Measurements from ENCODE around the gene HOXC4.
"Not testable (repeated sequence)": the region's sequence is repeated elsewhere in the genome, so short reads cannot be mapped to it uniquely, and the experiment has no call there.

Gene HOXC4

GRCh38 chr12:54038284-54038870 lies 15.3 kb upstream of the HOXC4 start:
- in situ Hi-C loops (cut with MboI; ENCODE audit: low sequenced_read_pairs): no loop called here

DNA sequence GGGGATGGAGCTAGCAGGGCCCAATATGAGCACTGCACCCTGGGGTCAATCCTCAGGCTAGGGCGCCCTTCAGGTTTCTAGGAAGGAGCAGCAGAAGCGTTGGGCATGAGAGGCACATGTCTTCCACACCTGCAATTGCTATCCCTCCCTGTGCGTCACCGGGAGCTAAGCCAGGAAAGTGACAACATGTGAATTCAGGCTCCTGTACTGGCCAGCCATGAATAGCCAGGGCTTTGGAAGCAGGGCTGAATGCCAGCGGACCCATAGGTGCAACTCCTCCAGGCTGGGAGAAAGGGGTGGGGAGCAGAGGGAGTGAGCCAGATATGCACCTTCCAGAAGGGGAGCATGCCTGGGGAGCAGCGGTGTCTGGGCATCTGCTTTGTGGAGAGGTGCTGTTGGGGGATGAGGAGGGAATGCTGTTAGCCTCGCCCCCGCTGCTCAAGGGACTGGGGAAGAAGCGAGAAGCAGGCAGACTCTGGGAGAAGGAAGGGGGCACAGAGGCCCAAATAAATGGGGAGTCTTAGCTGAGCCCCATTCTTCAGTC lies 14.7 kb upstream of the HOXC4 start:
- in situ Hi-C loops (cut with MboI; ENCODE audit: low sequenced_read_pairs): no loop called here

DNA sequence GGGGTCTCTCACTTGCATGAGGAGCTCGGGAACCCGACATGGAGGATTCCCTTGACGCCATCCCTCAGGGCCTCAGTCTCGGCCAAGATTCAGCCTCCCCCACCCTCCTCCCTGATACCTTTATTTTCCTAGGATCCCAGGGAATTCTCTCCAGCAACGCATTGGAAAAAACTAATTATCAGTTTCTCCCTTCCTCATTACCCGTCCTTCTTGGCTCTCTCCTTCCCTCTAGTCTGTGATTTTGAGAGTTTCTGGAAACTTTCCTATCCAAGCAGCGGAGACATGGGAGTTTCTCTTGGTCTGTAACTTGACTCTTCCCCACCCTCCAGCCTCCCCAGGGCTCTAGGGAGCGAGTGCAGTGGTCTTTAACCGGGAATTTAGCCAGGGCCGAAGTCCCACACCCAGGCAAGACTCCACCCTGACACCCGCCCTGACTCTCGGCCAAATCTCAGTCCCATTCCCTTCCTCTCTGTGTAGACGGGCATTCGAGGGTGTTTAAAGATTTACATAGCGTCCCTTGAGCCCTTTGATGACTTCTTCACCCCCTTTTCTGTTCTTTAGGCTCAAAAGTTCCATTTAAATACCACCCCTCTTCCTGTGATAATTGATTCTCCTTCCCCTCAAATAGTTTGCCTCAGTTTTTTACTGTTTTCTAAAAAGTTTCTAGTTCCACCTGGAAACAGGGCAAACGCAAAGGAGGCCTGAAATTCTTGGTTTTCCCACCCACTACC lies 14.1 kb upstream of the HOXC4 start:
- in situ Hi-C loops (cut with MboI; ENCODE audit: low sequenced_read_pairs): no loop called here

DNA sequence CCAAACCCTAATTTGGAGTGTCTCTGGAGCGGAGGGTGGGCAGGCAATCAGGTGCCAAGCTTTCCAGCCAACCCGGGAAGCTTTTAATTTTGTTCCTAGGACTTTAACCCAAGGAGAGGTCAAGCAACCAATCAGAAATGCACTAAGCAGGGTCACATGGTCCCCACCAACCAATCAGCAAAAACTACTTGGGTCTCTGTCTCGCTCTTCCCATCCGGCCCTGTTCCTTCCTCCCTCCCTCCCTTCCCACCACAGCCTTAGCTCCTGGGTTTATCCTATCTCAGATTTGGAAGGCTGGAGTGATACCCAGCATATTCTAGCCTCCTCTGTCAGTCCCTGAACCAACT lies 13.5 kb upstream of the HOXC4 start:
- in situ Hi-C loops (cut with MboI; ENCODE audit: low sequenced_read_pairs): no loop called here

GRCh38 chr12:54040648-54041047 lies 13.0 kb upstream of the HOXC4 start:
- in situ Hi-C loops (cut with MboI; ENCODE audit: low sequenced_read_pairs): no loop called here

GRCh38 chr12:54041097-54041690 lies 12.4 kb upstream of the HOXC4 start:
- in situ Hi-C loops (cut with MboI; ENCODE audit: low sequenced_read_pairs): no loop called here

DNA sequence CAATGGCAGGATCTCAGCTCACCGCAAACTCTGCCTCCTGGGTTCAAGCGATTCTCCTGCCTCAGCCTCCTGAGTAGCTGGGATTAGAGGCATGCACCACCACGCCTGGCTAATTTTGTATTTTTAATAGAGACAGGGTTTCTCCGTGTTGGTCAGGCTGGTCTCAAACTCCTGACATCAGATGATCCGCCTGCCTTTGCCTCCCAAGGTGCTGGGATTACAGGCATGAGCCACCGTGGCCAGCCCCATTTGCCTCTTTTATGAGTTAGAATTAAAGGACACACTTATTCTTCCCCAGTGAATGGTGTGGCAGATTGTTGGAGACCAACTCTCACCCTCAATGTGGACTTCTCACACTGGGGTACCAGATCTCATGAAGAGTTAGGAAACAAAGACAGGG lies 11.6 kb upstream of the HOXC4 start:
- in situ Hi-C loops (cut with MboI; ENCODE audit: low sequenced_read_pairs): not testable (repeated sequence)

DNA sequence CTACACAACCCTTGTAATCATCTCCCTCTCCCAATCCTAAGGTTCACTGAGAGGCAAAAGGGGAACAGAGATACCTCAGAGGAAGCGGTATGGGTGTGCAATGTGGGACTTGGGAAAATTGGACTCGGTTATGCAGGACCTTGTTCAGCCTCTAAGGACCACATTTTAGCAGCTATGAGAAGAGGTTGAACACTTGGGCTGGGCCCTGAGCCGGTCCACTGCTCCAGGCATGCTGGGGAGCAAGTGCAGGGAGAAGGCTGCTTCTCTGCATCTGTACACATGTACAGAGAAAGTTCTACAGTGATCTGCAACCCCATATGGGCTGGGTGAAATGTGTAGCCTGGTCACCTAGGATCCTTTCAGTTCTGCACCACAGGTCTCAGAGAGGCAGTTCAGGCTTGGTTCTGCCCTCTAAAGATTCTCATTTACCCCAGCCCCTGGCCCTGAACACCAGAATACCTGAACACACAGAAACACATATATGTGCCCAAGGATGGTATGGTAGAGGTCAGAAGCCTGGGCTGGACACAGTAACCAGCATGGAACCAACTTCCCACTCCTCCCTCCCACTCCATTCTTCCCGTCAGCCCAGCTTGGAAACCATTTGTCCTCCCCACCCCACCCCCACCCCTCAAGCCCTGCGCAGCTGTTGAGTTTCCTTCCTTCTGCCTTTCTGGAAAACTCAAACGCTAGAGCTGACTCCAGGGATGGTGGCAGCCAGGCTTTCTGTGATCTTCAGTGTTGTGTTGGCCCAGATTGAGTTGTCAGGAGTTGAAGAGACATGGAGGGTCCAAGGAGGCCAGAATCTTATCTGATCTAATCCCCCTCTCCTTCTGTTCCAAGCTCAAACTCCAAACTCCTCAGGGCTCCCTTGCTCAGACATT lies 10.4 kb upstream of the HOXC4 start:
- in situ Hi-C loops (cut with MboI; ENCODE audit: low sequenced_read_pairs): no loop called here

DNA sequence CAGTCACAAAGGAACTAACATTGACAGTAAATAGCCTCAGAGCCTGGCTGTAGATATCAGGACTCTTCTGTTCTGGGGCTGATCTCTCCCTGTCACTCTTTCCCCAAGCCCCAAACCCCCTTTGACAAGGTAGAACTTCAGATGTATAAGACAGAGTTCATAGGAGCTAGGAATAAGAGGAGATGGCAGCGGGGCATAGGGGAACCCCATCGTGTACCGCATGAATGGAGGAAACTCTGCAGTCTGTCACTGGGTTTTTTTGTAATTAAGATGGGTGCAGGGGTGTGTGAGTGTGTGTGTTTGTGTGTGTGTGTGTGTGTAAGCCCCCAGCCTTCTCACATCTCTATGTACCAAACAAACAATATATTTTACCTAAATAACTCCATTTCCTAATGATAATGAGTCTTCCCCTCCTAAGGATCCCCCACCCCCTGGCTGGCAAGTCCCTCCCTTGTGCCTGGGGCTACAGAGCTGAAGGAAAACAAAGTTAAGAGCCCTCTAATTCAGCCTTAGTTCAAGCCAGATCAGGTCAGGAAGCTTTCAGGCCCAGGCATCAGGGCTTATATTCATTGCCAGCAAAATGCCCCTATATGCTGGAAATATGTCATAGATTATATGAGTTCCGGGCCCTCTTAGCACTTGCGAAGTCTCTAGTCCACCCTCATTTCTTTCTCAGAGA lies 9.1 kb upstream of the HOXC4 start:
- in situ Hi-C loops (cut with MboI; ENCODE audit: low sequenced_read_pairs): no loop called here

GRCh38 chr12:54045401-54045800 lies 8.2 kb upstream of the HOXC4 start:
- in situ Hi-C loops (cut with MboI; ENCODE audit: low sequenced_read_pairs): no loop called here

DNA sequence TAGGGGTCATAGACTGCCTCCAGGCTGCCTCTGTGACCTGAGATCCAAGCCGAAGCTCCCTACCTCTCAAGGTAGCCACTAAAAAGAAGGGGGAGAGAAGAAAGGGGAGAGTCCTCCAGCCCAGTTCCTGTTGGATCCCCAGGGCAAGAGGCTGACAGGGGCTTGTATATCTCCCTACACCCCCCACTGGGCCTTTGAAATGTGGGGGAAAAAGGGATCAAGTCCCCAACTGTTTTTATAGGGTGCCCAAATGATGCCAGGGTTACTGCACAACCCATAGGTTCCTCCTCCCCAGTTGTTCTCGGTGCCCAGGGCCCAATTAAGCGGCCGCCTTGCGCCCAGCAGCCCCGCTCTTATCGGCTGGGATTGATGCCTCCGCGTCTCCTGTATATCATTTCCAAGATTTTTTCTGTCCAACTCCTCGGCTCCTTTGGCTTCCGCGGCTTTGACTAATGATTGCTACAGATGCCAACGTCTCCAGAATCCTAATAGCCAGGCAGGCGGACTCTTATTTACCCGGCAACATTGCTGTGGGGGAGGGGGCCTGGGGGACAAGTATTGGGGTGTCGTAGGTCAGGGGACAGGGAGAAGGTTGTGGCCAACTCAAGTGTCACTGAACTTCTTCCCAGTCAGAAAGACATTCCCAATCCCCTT lies 7.6 kb upstream of the HOXC4 start:
- in situ Hi-C loops (cut with MboI; ENCODE audit: low sequenced_read_pairs): no loop called here

DNA sequence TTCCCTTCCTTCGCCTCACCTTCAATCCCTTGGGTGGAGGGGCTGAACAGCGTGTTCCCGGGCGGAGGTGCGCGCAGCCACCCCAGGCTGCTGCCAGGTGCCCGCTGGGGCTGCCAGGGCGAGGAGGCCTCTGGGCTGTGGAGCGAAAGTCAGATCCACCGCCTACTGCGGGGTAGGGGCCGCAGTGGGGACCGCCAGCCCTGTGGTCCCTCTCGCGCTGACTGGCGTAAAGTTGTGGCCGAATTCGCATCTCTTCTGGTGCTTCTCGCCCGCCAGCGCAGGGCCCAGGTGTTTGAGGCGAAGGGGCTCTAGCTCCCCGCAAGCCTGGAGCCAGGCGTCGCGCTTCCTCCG lies 6.9 kb upstream of the HOXC4 start:
- in situ Hi-C loops (cut with MboI; ENCODE audit: low sequenced_read_pairs): no loop called here

DNA sequence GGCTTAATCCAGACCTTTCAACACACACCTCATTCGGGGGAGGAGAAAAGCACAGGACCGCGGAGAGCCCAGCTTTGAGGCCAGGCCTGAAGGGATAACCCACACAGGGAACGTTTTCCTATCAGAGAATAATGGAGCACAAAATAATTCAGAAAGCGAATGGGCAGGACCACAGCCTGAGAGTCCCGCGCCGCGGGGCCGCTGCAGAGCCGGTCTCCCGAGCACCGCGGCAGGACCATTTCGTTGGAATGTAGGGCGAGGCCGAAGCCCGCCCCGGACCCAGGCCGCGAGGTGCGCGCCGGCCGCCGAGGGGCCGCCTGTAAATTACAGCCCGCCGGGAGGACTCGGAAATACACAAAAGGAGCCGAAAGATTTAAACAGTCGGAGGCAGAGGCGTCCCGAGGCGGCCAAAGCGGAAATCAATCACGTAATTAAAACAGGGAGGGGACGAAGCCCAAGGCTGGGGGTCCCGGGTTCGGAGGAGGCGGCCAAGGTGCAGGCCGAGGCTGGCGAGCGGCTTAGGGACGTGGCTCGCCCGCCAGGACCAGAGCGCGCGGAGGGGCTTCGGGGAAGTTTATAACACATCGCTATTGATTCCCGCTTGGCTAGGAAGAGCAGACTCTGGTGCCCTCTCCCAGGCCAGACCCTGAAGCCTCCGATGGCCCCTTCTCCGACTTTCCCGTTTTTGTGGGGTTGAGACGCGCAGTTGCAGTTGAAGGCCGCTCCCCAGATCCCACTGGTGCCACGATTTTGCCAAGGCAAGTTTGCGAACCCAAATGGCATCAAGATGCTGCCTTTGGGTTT lies 6.3 kb upstream of the HOXC4 start:
- in situ Hi-C loops (cut with MboI; ENCODE audit: low sequenced_read_pairs): no loop called here

DNA sequence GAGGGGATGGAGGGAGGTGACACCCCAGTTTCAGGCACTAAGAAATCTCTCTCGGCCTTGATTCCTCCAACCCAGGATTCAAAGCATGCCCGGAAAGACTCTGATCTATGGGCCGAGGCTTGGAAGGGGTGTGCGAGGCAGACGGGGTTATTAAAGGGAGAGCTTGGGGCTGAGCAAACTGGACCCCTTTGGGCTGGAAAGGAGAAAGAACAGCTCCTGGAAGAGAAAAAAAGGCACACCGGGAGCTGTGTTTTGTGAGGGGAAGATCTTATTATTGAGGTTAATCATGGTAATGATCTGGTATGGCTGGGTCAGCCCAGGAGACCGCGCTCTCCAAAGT lies 5.7 kb upstream of the HOXC4 start:
- in situ Hi-C loops (cut with MboI; ENCODE audit: low sequenced_read_pairs): no loop called here

DNA sequence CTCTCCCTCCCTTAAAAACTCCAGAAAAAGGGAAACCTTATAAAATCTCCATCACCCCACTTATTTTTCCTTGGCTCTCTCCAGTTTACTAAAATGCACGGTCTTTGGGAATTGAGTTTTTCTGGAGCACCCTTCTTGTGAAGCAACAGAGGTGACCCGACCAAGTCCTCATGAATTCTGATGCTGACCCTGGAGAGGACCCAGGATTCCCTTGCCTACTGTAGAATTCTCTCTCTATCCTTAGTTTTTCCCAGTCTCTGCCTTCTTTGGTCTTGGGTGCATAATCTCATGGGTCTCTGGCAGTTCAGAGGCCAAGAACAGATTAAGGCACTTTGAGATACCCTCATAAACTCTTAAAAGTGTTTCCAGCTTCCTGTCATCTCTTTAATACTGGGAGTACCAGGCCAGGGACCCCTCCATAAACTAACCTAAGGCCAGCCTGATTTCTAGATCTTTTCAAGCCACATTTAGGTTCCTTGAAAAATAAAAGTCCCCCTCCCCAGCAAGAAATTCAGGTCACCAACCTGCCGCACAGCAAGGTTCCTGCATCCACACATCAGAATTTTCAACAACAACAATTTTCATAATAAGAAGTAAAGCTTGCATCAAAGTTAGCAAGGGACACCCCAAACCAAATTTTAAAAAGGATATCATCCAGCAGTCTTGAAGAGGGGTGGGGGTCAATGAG lies 5.1 kb upstream of the HOXC4 start:
- in situ Hi-C loops (cut with MboI; ENCODE audit: low sequenced_read_pairs): no loop called here

GRCh38 chr12:54049108-54049507 lies 4.5 kb upstream of the HOXC4 start:
- in situ Hi-C loops (cut with MboI; ENCODE audit: low sequenced_read_pairs): no loop called here

DNA sequence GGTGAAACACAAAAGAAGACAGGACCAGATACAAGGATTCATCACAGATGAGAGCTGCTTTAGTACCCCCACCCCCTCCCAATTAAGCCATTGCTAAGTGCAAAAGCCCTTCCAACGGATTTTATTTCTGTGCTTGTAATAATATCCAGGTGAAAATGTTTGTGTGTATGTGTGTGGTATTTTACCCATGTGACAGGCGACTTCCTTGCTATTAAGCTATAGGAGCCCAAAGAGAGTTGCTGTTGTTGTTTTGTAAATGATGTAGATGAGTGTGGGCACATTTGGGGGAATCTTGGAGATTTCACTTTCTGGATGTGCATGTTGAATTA lies 3.2 kb upstream of the HOXC4 start:
- in situ Hi-C loops (cut with MboI; ENCODE audit: low sequenced_read_pairs): no loop called here

GRCh38 chr12:54051026-54051842 lies 2.4 kb upstream of the HOXC4 start:
- in situ Hi-C loops (cut with MboI; ENCODE audit: low sequenced_read_pairs): no loop called here

Measured in hTERT RPE-1 (cell line).